ENCODE data around the gene TTC23. TPM values are rescaled to one million over a fixed set of nuclear protein-coding genes. Genes with fewer than 3 reads are reported as not detected.

Gene TTC23
- total and polyA plus RNA-seq, 4 experiments from 2014 or later: 0.45 to 0.79 (median 0.67) TPM; not detected in 1

- H3K4me3 ChIP-seq (ENCODE audit: low read length in 2 of 2): no peak overlapping the region
- H3K36me3 ChIP-seq (ENCODE audit: insufficient read depth, low read length): no peaks in the 10 kb centered on the region
- H3K27ac Mint-ChIP-seq: no peak overlapping the region
- no peaks in the 10 kb centered on the region for H3K36me3 Mint-ChIP-seq
- no peak overlapping the region for H3K4me3 Mint-ChIP-seq
- H3K9me3 ChIP-seq (ENCODE audit: control insufficient read depth in 1 of 2, low read length in 2 of 2): no peaks in the 10 kb centered on the region
- ChIA-PET POLR2A (ENCODE audit: partially characterized antibody) (no interaction called here), CTCF (ENCODE audit: partially characterized antibody) (no interaction called here)
- no peak for DNase-seq
- peaks cover 0 to 3% of the 10 kb centered on the region in 2 donors for H3K27me3 Mint-ChIP-seq
- H3K4me1 Mint-ChIP-seq: no peaks in the 10 kb centered on the region
- no peaks in the 10 kb centered on the region for H3K27me3 ChIP-seq (ENCODE audit: insufficient read depth, low read length)
- intact Hi-C loops (cut with micrococcal nuclease): no loop called here
- H3K4me1 ChIP-seq (ENCODE audit: insufficient read depth, low read length): no peaks in the 10 kb centered on the region
- H3K9me3 Mint-ChIP-seq: no peaks in the 10 kb centered on the region
- H3K27ac ChIP-seq (ENCODE audit: low read depth, low read length): no peak overlapping the region
These were observed 68.4 kb downstream of the TTC23 start for GRCh38 chr15:99180964-99181306.

GRCh38 chr15:99180086-99180963, 69.1 kb downstream of the TTC23 start:
- Mint-ChIP-seq H3K9me3 (no peaks in the 10 kb centered on the region), H3K27ac (no peak overlapping the region), H3K36me3 (no peaks in the 10 kb centered on the region), H3K4me1 (no peaks in the 10 kb centered on the region), H3K4me3 (no peak overlapping the region), H3K27me3 (peaks cover 0 to 3% of the 10 kb centered on the region in 2 donors)
- Histone ChIP-seq H3K36me3 (ENCODE audit: insufficient read depth, low read length) (no peaks in the 10 kb centered on the region), H3K4me3 (ENCODE audit: low read length in 2 of 2) (no peak overlapping the region), H3K27me3 (ENCODE audit: insufficient read depth, low read length) (no peaks in the 10 kb centered on the region), H3K4me1 (ENCODE audit: insufficient read depth, low read length) (no peaks in the 10 kb centered on the region), H3K27ac (ENCODE audit: low read depth, low read length) (no peak overlapping the region), H3K9me3 (ENCODE audit: control insufficient read depth in 1 of 2, low read length in 2 of 2) (no peaks in the 10 kb centered on the region)
- ChIA-PET POLR2A (ENCODE audit: partially characterized antibody) (no interaction called here), CTCF (ENCODE audit: partially characterized antibody) (no interaction called here)
- intact Hi-C loops (cut with micrococcal nuclease): no loop called here
- DNase-seq: no peak

GRCh38 chr15:99177679-99178078, 71.7 kb downstream of the TTC23 start:
- no peak for DNase-seq
- Mint-ChIP-seq H3K9me3 (no peaks in the 10 kb centered on the region), H3K27me3 (peaks cover 0 to 3% of the 10 kb centered on the region in 2 donors), H3K4me1 (no peaks in the 10 kb centered on the region), H3K27ac (no peak overlapping the region), H3K36me3 (no peaks in the 10 kb centered on the region), H3K4me3 (no peak overlapping the region)
- POLR2A ChIA-PET (ENCODE audit: partially characterized antibody): no interaction called here
- Histone ChIP-seq H3K9me3 (ENCODE audit: control insufficient read depth in 1 of 2, low read length in 2 of 2) (no peaks in the 10 kb centered on the region), H3K27me3 (ENCODE audit: insufficient read depth, low read length) (no peaks in the 10 kb centered on the region), H3K36me3 (ENCODE audit: insufficient read depth, low read length) (no peaks in the 10 kb centered on the region), H3K4me3 (ENCODE audit: low read length in 2 of 2) (no peak overlapping the region), H3K27ac (ENCODE audit: low read depth, low read length) (no peak overlapping the region), H3K4me1 (ENCODE audit: insufficient read depth, low read length) (no peaks in the 10 kb centered on the region)
- CTCF ChIA-PET (ENCODE audit: partially characterized antibody): interaction anchor here (1.2 to 1.9 kb wide), 2 partner anchors 13 to 35 kb away, joined by 3 to 5 read pairs; no protein-coding TSS in a partner anchor
- intact Hi-C loops (cut with micrococcal nuclease): no loop called here

- Mint-ChIP-seq H3K4me3 (no peak overlapping the region), H3K27me3 (peaks cover 0 to 3% of the 10 kb centered on the region in 2 donors), H3K4me1 (no peaks in the 10 kb centered on the region), H3K36me3 (no peaks in the 10 kb centered on the region), H3K27ac (no peak overlapping the region), H3K9me3 (no peaks in the 10 kb centered on the region)
- intact Hi-C loops (cut with micrococcal nuclease): no loop called here
- H3K27me3 ChIP-seq (ENCODE audit: insufficient read depth, low read length): no peaks in the 10 kb centered on the region
- H3K27ac ChIP-seq (ENCODE audit: low read depth, low read length): no peak overlapping the region
- ChIA-PET POLR2A (ENCODE audit: partially characterized antibody) (no interaction called here), CTCF (ENCODE audit: partially characterized antibody) (interaction anchor here (1.9 kb wide), 1 partner anchor 12 kb away, joined by 5 read pairs; no protein-coding TSS in a partner anchor)
- no peak for DNase-seq
- H3K4me1 ChIP-seq (ENCODE audit: insufficient read depth, low read length): no peaks in the 10 kb centered on the region
- no peaks in the 10 kb centered on the region for H3K9me3 ChIP-seq (ENCODE audit: control insufficient read depth in 1 of 2, low read length in 2 of 2)
- H3K36me3 ChIP-seq (ENCODE audit: insufficient read depth, low read length): no peaks in the 10 kb centered on the region
- H3K4me3 ChIP-seq (ENCODE audit: low read length in 2 of 2): no peak overlapping the region
These were observed 72.6 kb downstream of the TTC23 start for GRCh38 chr15:99176757-99177156.

GRCh38 chr15:99174567-99175395, 74.6 kb downstream of the TTC23 start:
- Histone ChIP-seq H3K4me3 (ENCODE audit: low read length in 2 of 2) (no peak overlapping the region), H3K27ac (ENCODE audit: low read depth, low read length) (no peak overlapping the region), H3K9me3 (ENCODE audit: control insufficient read depth in 1 of 2, low read length in 2 of 2) (no peaks in the 10 kb centered on the region), H3K27me3 (ENCODE audit: insufficient read depth, low read length) (no peaks in the 10 kb centered on the region), H3K36me3 (ENCODE audit: insufficient read depth, low read length) (no peaks in the 10 kb centered on the region), H3K4me1 (ENCODE audit: insufficient read depth, low read length) (no peaks in the 10 kb centered on the region)
- ChIA-PET CTCF (ENCODE audit: partially characterized antibody) (no interaction called here), POLR2A (ENCODE audit: partially characterized antibody) (no interaction called here)
- peaks cover 0 to 3% of the 10 kb centered on the region in 2 donors for H3K27me3 Mint-ChIP-seq
- no peaks in the 10 kb centered on the region for H3K9me3 Mint-ChIP-seq
- DNase-seq: no peak
- intact Hi-C loops (cut with micrococcal nuclease): no loop called here
- H3K27ac Mint-ChIP-seq: peak overlapping the region in 1 of 7 donors; percentile 42
- H3K4me1 Mint-ChIP-seq: no peaks in the 10 kb centered on the region
- no peak overlapping the region for H3K4me3 Mint-ChIP-seq
- no peaks in the 10 kb centered on the region for H3K36me3 Mint-ChIP-seq

GRCh38 chr15:99172989-99173388, 76.4 kb downstream of the TTC23 start:
- Histone ChIP-seq H3K9me3 (ENCODE audit: control insufficient read depth in 1 of 2, low read length in 2 of 2) (no peaks in the 10 kb centered on the region), H3K27ac (ENCODE audit: low read depth, low read length) (no peak overlapping the region), H3K4me3 (ENCODE audit: low read length in 2 of 2) (no peak overlapping the region), H3K36me3 (ENCODE audit: insufficient read depth, low read length) (no peaks in the 10 kb centered on the region), H3K27me3 (ENCODE audit: insufficient read depth, low read length) (no peaks in the 10 kb centered on the region), H3K4me1 (ENCODE audit: insufficient read depth, low read length) (no peaks in the 10 kb centered on the region)
- ChIA-PET CTCF (ENCODE audit: partially characterized antibody) (interaction anchor here (1.2 kb wide), 1 partner anchor 28 kb away, joined by 3 read pairs; no protein-coding TSS in a partner anchor), POLR2A (ENCODE audit: partially characterized antibody) (no interaction called here)
- Mint-ChIP-seq H3K4me3 (no peak overlapping the region), H3K36me3 (no peaks in the 10 kb centered on the region), H3K27me3 (no peaks in the 10 kb centered on the region), H3K4me1 (no peaks in the 10 kb centered on the region), H3K27ac (peak overlapping the region in 1 of 7 donors; percentile 25), H3K9me3 (no peaks in the 10 kb centered on the region)
- intact Hi-C loops (cut with micrococcal nuclease): no loop called here
- no peak for DNase-seq

GRCh38 chr15:99172171-99172570, 77.2 kb downstream of the TTC23 start:
- no peaks in the 10 kb centered on the region for H3K4me1 ChIP-seq (ENCODE audit: insufficient read depth, low read length)
- no peak overlapping the region for H3K4me3 Mint-ChIP-seq
- H3K4me3 ChIP-seq (ENCODE audit: low read length in 2 of 2): no peak overlapping the region
- ChIA-PET POLR2A (ENCODE audit: partially characterized antibody) (no interaction called here), CTCF (ENCODE audit: partially characterized antibody) (no interaction called here)
- H3K9me3 ChIP-seq (ENCODE audit: control insufficient read depth in 1 of 2, low read length in 2 of 2): no peaks in the 10 kb centered on the region
- H3K36me3 ChIP-seq (ENCODE audit: insufficient read depth, low read length): no peaks in the 10 kb centered on the region
- H3K27me3 ChIP-seq (ENCODE audit: insufficient read depth, low read length): no peaks in the 10 kb centered on the region
- no peaks in the 10 kb centered on the region for H3K27me3 Mint-ChIP-seq
- H3K9me3 Mint-ChIP-seq: no peaks in the 10 kb centered on the region
- H3K36me3 Mint-ChIP-seq: no peaks in the 10 kb centered on the region
- no peak for DNase-seq
- H3K4me1 Mint-ChIP-seq: no peaks in the 10 kb centered on the region
- H3K27ac Mint-ChIP-seq: no peak overlapping the region
- H3K27ac ChIP-seq (ENCODE audit: low read depth, low read length): no peak overlapping the region
- intact Hi-C loops (cut with micrococcal nuclease): no loop called here

Measured in CD4-positive, alpha-beta memory T cell (primary cell).